ENCODE measurements around the gene H3-3A.
A peak's percentile ranks its signal among the peaks of the same experiment; 100 is the strongest.

The H3-3A gene

DNA sequence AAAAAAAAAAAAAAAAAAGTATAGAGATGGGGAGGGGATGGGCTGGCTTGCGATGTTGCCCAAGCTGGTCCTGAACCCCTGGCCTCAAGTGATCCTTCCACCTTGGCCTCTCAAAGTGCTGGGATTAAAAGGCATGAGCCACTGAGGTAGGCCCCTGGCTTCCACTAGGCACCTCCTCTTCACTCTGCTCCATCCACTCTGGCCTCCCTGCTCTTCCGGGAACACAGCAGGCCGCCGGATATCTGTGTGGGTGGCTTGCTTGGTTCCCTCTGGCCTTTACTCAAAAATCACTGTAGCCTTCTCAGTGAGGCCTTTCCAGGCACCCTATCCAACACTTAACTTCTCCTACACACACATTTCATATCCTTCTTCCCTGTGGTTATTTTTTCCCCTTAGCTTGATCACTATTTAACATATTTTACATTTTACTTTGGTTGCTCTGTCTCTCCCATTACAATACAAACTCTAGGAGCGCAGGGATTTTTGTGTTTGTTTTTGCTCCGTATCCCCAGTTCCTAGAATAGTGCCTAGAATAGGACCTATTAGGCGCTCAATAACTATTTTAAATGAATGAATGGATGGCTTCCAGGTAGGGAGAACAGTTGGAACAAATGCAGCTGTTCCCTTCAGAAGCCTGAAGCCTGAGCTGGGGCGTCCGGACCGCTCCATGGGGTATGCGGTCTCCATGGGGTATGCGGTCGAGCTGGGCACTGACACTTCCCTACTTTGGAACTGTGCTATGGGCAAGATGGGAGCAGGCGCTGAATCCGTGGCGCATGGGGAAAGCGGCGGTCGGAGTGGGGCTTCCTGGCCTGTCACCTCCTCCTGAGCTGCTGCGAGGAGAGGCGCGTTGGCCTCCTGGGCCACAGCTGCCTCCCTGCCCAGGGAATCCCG is 46.7 kb downstream of the H3-3A start:
- Mint-ChIP-seq H3K27ac (peak overlapping the region; percentile 88), H3K27me3 (ENCODE audit: low read depth) (peaks cover 6% of the 10 kb centered on the region), H3K9me3 (no peaks in the 10 kb centered on the region), H3K4me1 (ENCODE audit: low read depth) (peaks cover 13% of the 10 kb centered on the region), H3K4me3 (peak overlapping the region; percentile 91), H3K36me3 (ENCODE audit: low read depth) (no peaks in the 10 kb centered on the region)

DNA sequence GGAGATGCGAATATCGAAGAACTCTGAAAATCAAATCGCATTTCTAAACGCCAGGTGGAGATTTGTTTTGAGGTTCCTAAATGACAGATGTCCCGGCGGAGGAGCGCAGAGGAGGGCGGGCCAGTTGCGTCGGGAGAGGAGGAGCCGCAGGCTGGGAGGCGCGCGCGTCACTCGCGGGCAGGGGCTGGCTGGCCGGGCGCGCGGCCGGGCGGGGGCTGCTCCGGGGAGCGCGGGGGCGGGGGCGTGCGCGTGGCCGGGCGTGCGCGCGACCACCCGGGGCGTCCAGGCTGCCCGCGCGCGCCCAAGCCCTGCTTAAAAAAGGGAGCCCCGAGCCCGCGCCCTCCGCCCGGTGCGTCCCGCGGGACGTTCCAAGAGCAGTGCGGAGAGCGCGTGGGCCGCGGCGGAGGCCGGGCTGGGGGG is 47.3 kb downstream of the H3-3A start:
- H3K27me3 Mint-ChIP-seq (ENCODE audit: low read depth), result peaks cover 6% of the 10 kb centered on the region
- H3K36me3 Mint-ChIP-seq (ENCODE audit: low read depth), result no peaks in the 10 kb centered on the region
- H3K4me1 Mint-ChIP-seq (ENCODE audit: low read depth), result peaks cover 13% of the 10 kb centered on the region
- H3K4me3 Mint-ChIP-seq, result peak overlapping the region; percentile 91
- H3K27ac Mint-ChIP-seq, result peak overlapping the region; percentile 88
- no peaks in the 10 kb centered on the region for H3K9me3 Mint-ChIP-seq

DNA sequence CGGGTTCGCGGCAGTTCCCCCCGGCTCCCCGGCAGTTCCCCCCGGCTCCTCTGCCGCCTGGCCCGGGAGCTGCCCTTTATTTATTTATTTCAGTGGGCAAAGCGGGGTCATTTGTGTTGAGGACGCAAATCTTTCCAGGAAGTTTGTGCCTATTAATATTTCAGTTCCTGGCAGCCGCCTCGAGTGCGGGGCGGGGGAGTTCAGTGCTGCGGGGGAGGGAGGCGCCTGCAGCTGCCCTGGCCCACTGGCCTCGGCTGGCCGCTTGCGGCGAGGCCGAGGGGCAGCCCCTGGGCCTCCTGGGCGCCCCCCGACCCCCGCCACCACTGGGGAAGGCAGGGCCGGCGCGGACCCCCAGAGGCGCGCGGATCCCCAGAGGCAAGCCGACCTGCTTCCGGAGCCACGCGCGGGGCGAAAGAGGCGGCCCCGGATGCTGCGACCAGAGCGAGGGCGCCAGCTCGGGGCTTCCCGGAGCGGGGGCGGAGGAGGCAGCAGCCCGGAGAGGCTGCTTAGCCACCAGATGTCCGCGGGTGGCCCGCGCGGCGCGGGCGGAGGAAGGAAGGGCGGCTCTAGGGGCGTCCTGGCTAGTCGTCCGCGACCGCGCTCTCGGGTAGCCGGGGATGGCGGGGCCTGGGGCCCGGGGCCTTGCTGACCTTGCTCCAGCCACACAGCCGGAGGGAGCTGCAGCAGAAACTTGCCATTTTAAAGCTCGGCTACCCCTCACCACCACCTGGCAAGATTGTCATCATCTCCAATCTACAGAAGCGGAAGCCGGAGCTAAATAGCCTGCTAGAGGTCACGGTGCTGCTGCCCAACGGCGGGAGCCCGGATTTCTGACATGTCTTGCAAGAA is 48.0 kb downstream of the H3-3A start:
- Mint-ChIP-seq H3K4me1 (ENCODE audit: low read depth) (peaks cover 13% of the 10 kb centered on the region), H3K4me3 (peak overlapping the region; percentile 42), H3K36me3 (ENCODE audit: low read depth) (no peaks in the 10 kb centered on the region), H3K27me3 (ENCODE audit: low read depth) (peaks cover 6% of the 10 kb centered on the region), H3K27ac (peak overlapping the region; percentile 59), H3K9me3 (no peaks in the 10 kb centered on the region)

DNA sequence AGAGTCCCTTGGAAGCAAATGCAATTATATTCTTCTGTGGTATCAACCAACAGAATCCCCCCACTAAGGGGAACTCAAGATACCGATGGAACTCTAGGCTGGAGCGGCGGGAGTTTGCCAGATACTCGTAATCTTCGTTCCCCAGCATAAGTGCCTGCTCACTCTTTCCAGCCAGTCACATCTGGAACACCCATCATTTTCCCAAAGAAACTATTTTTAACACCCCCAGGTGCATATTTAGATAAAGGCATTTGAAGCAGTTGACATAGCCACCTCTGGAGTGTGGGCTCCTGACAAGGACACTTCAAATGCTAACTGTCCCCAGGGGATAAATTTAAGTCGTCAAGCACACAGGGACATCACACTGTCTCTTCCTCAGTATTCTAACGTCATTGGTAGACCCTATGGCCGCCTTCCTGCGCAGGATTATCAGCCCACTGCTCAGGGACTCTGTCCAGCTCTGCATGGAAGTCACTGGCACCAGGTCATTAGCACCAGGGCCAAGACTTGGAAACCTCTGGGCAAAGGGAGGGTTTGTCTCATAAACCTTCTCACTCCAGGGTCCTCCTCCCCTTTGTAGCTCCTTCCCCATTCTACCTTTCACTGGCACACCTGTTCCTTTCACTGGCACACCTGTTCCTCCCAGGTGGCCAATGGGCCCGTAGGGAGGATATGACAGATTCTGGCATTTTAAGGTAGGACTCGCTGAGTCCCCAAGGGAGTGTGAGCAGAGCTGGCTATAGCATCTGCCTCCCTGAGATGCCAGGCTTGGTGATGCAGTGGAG is 48.8 kb downstream of the H3-3A start:
- no peaks in the 10 kb centered on the region for H3K36me3 Mint-ChIP-seq (ENCODE audit: low read depth)
- peak overlapping the region; percentile 59 for H3K27ac Mint-ChIP-seq
- H3K27me3 Mint-ChIP-seq (ENCODE audit: low read depth), result peaks cover 10% of the 10 kb centered on the region
- peak overlapping the region; percentile 41 for H3K4me3 Mint-ChIP-seq
- peaks cover 13% of the 10 kb centered on the region for H3K4me1 Mint-ChIP-seq (ENCODE audit: low read depth)
- no peaks in the 10 kb centered on the region for H3K9me3 Mint-ChIP-seq

DNA sequence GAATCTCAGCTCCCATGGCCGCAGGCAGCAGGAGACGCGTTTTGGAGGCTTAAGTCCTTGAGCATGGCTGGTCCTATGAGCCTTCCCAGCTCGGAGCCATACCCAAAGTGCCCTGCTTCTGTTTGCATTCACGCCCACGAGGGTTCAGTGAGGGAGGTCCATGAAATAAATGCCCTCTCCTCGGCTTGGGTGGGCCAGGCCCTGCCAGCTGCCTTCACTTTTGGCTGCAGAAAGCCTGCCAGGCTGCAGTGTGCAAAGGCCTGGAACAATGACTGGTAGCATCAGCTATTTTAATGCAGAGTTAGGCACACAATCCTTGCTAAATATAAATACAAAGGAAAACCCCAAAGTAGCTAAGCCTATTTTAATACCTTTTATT is 49.4 kb downstream of the H3-3A start:
- no peaks in the 10 kb centered on the region for H3K36me3 Mint-ChIP-seq (ENCODE audit: low read depth)
- H3K4me1 Mint-ChIP-seq (ENCODE audit: low read depth), result peaks cover 13% of the 10 kb centered on the region
- no peaks in the 10 kb centered on the region for H3K9me3 Mint-ChIP-seq
- H3K4me3 Mint-ChIP-seq, result no peak overlapping the region
- H3K27me3 Mint-ChIP-seq (ENCODE audit: low read depth), result peaks cover 10% of the 10 kb centered on the region
- H3K27ac Mint-ChIP-seq, result no peak overlapping the region

DNA sequence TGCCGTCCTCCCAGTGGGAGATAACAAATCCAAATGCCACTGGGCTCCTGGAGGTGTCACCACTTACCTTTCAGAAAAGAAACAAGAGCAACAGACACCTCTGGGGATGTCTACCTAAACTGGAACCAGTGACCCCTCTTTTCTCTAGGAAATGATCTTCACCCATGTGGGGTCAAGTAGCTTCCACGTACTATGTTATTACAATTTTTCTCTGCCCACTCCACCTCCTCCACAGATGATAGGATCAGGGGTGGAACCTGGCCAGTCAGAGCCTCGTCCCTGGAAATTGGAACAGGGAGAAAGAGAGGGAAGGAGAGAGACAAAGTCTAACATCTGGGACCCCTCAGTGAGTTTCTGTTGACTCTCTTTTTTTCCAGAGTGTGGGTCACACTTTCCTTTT is 50.1 kb downstream of the H3-3A start:
- Mint-ChIP-seq H3K4me3 (peak overlapping the region; percentile 13), H3K36me3 (ENCODE audit: low read depth) (no peaks in the 10 kb centered on the region), H3K27ac (peak overlapping the region; percentile 53)

DNA sequence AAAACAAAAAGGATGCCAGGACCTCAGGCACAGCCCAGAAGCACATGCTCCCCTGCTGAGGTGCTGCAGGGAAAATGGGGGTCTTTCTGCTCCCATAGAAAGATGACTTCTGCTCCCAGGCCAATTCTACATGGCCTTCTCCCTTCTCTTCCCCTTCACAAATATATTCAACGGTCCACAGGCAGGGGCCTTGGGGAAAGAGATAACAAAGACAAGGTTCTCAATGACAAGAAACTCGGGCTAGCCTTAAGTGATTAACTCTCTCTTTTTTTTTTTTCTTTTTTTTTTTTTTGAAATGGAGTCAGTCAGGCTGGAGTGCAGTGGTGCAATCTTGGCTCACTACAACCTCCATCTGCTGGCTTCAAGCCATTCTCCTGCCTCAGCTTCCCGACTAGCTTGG is 54.2 kb downstream of the H3-3A start:
- Mint-ChIP-seq H3K4me1 (ENCODE audit: low read depth) (peaks cover 7% of the 10 kb centered on the region), H3K27ac (no peak overlapping the region), H3K9me3 (no peaks in the 10 kb centered on the region), H3K4me3 (no peak overlapping the region), H3K27me3 (ENCODE audit: low read depth) (peaks cover 16% of the 10 kb centered on the region), H3K36me3 (ENCODE audit: low read depth) (no peaks in the 10 kb centered on the region)

More for the DNA sequence above, 50.1 kb downstream of the H3-3A start:
- Mint-ChIP-seq H3K27me3 (ENCODE audit: low read depth) (peaks cover 10% of the 10 kb centered on the region), H3K9me3 (no peaks in the 10 kb centered on the region), H3K4me1 (ENCODE audit: low read depth) (peaks cover 13% of the 10 kb centered on the region)

DNA sequence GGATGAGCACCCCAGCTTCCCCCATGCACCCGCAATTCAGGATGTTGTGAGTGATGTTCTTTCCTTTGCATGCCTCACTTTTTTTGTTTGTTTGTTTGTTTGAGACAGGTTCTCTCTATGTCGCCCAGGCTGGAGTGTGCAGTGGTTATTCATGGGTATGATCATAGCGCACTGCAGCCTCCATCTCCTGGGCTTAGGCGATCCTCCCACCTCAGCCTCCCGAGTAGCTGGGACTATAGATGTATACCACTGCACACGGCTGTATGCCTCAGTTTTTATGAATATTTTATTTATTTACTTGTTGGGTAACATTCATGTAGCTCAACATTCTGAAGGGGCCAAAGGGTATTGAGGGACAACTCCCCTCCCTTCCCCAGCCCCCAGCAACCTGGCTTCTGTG is 54.8 kb downstream of the H3-3A start:
- H3K27me3 Mint-ChIP-seq (ENCODE audit: low read depth), result peaks cover 16% of the 10 kb centered on the region
- no peaks in the 10 kb centered on the region for H3K36me3 Mint-ChIP-seq (ENCODE audit: low read depth)
- no peak overlapping the region for H3K27ac Mint-ChIP-seq
- peaks cover 6% of the 10 kb centered on the region for H3K4me1 Mint-ChIP-seq (ENCODE audit: low read depth)
- no peak overlapping the region for H3K4me3 Mint-ChIP-seq
- H3K9me3 Mint-ChIP-seq, result no peaks in the 10 kb centered on the region

DNA sequence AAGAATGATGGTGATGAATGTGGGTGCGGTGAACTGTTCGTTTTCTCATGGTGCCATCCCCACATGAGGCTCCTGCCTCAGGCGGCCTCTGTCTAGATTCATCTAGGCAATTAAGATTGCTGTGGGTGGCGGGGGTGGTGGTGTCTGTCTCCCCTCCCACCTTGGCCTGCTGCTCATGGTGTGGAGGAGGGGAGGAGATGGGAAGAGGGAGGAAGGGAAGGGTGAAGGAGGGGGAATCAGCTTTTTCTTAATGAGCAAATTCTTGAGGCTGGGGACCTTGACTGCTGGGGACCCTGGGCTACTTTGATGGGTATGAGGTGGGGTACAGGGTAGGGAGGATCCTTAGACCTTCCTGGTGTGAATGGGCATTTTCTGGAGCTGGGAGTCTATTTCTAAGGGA is 55.8 kb downstream of the H3-3A start:
- H3K27me3 Mint-ChIP-seq (ENCODE audit: low read depth), result peaks cover 10% of the 10 kb centered on the region
- H3K9me3 Mint-ChIP-seq, result no peaks in the 10 kb centered on the region
- H3K27ac Mint-ChIP-seq, result no peak overlapping the region
- no peak overlapping the region for H3K4me3 Mint-ChIP-seq
- H3K36me3 Mint-ChIP-seq (ENCODE audit: low read depth), result no peaks in the 10 kb centered on the region
- peaks cover 8% of the 10 kb centered on the region for H3K4me1 Mint-ChIP-seq (ENCODE audit: low read depth)

DNA sequence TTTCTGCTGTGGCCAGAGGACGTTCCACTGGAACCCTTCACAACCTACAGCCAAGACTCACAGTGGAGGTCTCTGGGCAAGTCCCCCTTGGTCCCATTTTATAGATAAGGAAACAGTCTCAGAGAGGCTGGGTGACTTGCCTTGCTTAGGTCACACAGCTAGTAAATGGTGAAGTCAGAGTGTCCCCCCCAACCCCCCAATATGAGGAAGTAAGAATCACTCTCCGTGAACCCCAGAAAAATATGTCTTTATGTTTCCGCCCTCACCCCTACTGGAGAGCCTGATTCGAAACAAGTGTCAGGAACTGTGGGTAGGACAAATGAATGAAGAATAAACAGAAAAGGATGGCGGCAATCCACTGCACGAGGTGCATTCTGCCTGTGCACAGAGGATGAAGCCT is 56.7 kb downstream of the H3-3A start:
- Mint-ChIP-seq H3K4me3 (no peak overlapping the region), H3K27ac (no peak overlapping the region), H3K36me3 (ENCODE audit: low read depth) (no peaks in the 10 kb centered on the region), H3K9me3 (no peaks in the 10 kb centered on the region), H3K27me3 (ENCODE audit: low read depth) (peaks cover 10% of the 10 kb centered on the region), H3K4me1 (ENCODE audit: low read depth) (peaks cover 16% of the 10 kb centered on the region)

DNA sequence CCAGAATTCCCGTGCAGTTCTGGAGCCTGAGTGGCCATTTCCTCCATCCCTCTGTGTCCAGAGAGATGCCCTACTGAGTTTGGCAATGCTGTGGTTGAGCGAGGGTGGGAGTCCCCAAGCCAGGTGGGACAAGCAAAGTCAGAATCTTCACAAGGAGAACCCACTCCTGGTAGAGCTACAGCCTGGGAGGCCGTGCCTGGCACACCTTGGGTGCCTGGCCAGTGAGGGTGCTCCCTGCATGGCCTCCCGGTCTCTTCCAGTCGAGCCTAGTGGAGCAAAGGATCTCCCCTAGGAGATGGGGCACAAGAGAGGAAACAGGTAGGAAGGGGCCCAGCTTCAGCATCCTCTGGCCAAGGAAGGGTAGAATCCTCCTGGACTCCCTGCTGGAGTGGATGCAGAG is 57.9 kb downstream of the H3-3A start:
- Mint-ChIP-seq H3K27me3 (ENCODE audit: low read depth) (peaks cover 10% of the 10 kb centered on the region), H3K27ac (no peak overlapping the region), H3K4me3 (peak overlapping the region; percentile 83), H3K36me3 (ENCODE audit: low read depth) (no peaks in the 10 kb centered on the region), H3K4me1 (ENCODE audit: low read depth) (peaks cover 24% of the 10 kb centered on the region), H3K9me3 (no peaks in the 10 kb centered on the region)

DNA sequence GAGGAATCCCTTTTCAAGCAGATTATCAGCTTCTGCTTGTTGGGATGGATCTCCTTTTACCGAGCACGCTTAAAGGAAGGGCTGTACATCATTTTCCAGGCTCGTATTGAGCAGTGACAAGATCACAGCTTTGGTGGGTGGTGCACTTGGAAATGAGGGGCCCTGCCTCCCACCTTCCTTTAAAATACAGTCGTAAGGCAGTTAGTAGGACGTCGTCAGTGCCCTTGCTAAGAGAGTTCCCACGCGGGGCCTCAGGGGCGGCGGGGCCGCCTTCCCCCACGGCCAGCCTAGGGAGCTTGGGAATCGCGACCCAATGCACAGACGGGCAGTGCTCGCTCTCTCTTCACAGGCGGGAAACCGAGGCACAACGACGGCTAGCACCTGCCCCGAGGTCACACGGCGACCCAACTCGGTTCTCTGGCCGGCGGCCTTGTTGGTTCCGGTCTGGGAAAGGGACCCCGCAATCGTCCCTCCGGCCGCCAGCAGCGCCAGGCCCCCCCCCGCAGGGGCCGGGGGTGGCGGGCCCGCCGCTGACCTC is 58.6 kb downstream of the H3-3A start:
- Mint-ChIP-seq H3K4me3 (peak overlapping the region; percentile 83), H3K4me1 (ENCODE audit: low read depth) (peaks cover 31% of the 10 kb centered on the region), H3K27me3 (ENCODE audit: low read depth) (peaks cover 8% of the 10 kb centered on the region), H3K36me3 (ENCODE audit: low read depth) (no peaks in the 10 kb centered on the region), H3K27ac (peak overlapping the region; percentile 83), H3K9me3 (no peaks in the 10 kb centered on the region)

Data from T-helper 1 cell treated with Interleukin-12 subunit alpha and Interleukin-12 subunit beta and Interleukin-4 antibody, amounts not matched to agents 30 μg/mL and 1 μg/mL, for 36 hours (primary cell).